GM12801 (cell line): Measurements from ENCODE around the gene SYNE3.

Experiments
- TF ChIP-seq, protein P1 (sequence below): IDR thresholded peaks from one replicate; pipeline ENCODE4 v1.5.1; 2011; ENCODE audit warnings: control low read depth; ENCODE audit not compliant: insufficient read length; ENCODE audit errors: extremely low read depth

Gene SYNE3

GRCh38 chr14:95545515-95546168 lies 29.2 kb upstream of the SYNE3 start:
- TF ChIP-seq, protein P1, sequence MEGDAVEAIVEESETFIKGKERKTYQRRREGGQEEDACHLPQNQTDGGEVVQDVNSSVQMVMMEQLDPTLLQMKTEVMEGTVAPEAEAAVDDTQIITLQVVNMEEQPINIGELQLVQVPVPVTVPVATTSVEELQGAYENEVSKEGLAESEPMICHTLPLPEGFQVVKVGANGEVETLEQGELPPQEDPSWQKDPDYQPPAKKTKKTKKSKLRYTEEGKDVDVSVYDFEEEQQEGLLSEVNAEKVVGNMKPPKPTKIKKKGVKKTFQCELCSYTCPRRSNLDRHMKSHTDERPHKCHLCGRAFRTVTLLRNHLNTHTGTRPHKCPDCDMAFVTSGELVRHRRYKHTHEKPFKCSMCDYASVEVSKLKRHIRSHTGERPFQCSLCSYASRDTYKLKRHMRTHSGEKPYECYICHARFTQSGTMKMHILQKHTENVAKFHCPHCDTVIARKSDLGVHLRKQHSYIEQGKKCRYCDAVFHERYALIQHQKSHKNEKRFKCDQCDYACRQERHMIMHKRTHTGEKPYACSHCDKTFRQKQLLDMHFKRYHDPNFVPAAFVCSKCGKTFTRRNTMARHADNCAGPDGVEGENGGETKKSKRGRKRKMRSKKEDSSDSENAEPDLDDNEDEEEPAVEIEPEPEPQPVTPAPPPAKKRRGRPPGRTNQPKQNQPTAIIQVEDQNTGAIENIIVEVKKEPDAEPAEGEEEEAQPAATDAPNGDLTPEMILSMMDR = no peak

GRCh38 chr14:95544588-95544987 lies 28.1 kb upstream of the SYNE3 start:
- TF ChIP-seq, protein P1 = no peak

DNA sequence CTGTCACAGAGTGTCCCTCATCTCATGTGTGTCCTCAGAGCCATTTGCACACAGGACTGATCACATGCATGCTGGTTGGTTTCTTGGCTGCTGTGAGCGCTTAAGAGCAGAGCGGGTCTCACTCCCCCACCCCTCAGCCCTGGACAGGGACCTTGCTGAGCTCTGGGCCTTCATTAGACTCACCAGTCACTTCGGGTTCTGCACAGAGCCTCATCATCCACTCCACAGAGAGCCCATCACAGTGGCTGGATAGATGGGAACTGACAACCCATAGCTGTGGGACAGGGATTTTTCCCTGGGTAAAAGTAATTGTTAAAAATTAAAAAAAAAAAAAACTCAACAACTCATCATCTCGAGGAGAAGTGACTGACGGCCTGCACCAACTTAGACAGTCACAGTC lies 26.6 kb upstream of the SYNE3 start:
- TF ChIP-seq, protein P1 = no peak

DNA sequence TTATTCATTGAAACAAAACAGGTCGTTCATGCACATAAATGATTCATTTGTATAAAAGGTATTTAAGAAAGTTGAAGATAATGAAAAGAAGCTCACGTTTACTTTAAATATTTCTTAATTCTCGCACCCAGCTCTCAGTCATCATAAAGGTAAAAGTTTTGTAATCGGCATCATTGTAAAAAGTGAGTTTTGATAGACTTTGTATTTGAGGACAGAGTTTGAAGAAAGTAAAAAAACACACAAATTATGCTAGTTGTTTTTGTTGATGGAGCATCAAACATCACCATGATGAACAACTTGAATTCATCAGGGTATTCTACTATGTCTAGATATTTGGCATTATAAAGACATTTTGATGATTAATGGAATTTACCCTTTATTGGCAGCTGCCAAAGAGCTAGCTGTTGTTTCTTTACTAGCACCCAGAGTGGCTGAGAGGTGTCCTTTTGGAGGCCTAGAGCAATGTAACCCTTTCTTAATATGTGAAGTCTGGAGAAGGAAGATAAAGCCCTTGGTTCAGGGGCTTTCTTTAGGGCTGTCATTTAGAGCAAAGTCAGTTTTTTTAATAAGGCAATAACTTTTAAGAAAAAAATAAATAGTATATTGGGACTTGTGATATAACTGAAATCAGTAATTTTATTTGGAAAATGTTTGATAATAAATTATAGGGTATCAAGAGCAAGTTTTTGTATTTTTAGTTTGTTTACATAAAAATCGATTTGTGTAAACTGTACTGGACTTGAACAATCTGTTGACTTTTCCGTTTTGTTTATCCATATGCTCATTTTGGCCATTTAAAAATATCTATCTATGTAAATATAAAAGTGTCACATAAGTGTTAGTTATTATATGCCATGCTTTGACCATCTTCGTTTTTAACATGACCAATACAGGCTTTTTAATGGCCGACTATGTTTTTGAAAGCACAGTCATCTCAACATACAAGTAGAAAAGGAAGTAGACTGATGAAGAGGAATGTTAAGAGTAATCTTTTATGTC lies 25.8 kb upstream of the SYNE3 start:
- TF ChIP-seq, protein P1 = no peak

- TF ChIP-seq, protein P1 = no peak
These were observed 24.9 kb upstream of the SYNE3 start for GRCh38 chr14:95541346-95541745.

DNA sequence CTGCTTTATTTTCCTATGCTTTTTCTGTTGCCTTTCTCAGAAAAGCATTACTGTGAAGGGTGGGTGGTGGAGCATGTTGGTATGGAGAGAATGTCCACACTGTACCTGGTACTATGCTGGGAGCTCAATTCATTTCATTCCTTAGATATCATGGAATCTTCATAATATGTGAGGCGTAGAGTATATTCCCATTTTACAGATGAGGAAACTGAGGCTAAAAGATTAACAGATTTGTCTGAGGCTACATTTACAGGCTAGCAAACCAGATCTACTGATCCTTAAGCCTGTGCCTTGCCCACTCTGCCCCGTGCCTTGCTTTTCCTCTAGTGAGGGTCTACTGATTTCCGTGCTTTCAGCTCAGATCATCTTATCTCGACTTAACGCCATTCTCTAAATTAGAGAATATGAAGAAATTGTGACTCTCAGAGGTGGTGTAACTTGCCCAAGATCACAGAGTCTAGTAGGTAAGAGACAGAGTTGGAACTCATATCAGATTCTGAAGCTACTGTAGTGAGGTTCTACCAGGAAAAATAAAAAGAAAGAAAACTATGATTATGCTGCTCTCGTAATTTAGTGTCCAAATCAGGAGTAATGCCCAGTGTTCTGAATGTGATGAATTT lies 23.9 kb upstream of the SYNE3 start:
- TF ChIP-seq, protein P1 = no peak

- TF ChIP-seq, protein P1 = no peak
These were observed 22.5 kb upstream of the SYNE3 start for GRCh38 chr14:95538801-95539509.
